IMR-90 (cell line): ENCODE measurements around the gene TSC2.
A peak's percentile ranks its signal among the peaks of the same experiment; 100 is the strongest.
"Not testable (repeated sequence)": the region's sequence is repeated elsewhere in the genome, so short reads cannot be mapped to it uniquely, and the experiment has no call there.

ENCODE experiments used
- FOS ChIP-seq: fragments of 150-350 bp; IDR thresholded peaks from 2 replicates; pipeline ENCODE4 v1.6.1; 2016; ENCODE audit warnings: low read depth, low read length
- MXI1 ChIP-seq: IDR thresholded peaks from 2 replicates; pipeline ENCODE4 v1.6.1; 2012; ENCODE audit warnings: low read depth, mild to moderate bottlenecking, low read length, moderate library complexity, borderline replicate concordance
- POLR2A ChIP-seq: IDR thresholded peaks from 2 replicates; pipeline ENCODE4 v1.6.1; 2012; ENCODE audit warnings: mild to moderate bottlenecking, low read depth, low read length
- RAD21 ChIP-seq: IDR thresholded peaks from 2 replicates; pipeline ENCODE4 v1.6.1; 2012; ENCODE audit warnings: low read length, improper control_type of control experiment
- RFX5 ChIP-seq: IDR thresholded peaks from 2 replicates; pipeline ENCODE4 v1.8.0; 2012; ENCODE audit warnings: low read depth, mild to moderate bottlenecking, low read length, moderate library complexity
- SMC3 ChIP-seq: fragments of 150-350 bp; IDR thresholded peaks from 2 replicates; pipeline ENCODE4 v1.6.1; 2016; ENCODE audit warnings: low read depth, mild to moderate bottlenecking, antibody characterized with exemption, low read length, moderate library complexity
- TF ChIP-seq, protein P1 (sequence below): conservative IDR thresholded peaks from 2 replicates; pipeline ENCODE4 v1.5.1; 2012; ENCODE audit warnings: mild to moderate bottlenecking, low read depth, low read length, improper control_type of control experiment
- TF ChIP-seq, protein P2 (sequence below): fragments of 150-350 bp; IDR thresholded peaks from 2 replicates; pipeline ENCODE4 v1.6.1; 2016; ENCODE audit warnings: low read depth, mild to moderate bottlenecking, low read length, moderate library complexity, borderline replicate concordance

DNA sequence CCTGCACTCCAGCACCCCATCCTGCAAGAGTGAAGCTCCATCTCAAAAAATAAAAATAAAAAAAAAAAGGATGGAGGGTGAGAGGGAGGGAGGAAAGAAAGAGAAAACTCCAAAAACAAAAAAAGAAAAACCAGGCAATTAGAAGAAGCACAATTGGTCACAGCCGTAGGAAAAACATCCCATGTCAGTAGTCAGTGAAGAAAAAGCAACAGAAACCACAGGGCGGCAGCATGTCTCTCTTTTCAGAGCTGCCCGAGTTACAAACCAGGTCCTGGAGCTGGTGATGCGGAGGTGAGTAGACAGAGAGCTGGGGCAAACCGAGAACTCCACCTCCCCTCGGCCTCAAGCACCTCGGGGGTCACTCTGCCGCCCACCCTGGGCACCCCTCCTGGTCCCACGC is 73.5 kb downstream of the TSC2 start:
- TF ChIP-seq RAD21 (peak; percentile 58), SMC3 (peak; percentile 53)
- TF ChIP-seq MXI1, POLR2A, FOS, RFX5: not testable (repeated sequence)
- TF ChIP-seq, protein P1, sequence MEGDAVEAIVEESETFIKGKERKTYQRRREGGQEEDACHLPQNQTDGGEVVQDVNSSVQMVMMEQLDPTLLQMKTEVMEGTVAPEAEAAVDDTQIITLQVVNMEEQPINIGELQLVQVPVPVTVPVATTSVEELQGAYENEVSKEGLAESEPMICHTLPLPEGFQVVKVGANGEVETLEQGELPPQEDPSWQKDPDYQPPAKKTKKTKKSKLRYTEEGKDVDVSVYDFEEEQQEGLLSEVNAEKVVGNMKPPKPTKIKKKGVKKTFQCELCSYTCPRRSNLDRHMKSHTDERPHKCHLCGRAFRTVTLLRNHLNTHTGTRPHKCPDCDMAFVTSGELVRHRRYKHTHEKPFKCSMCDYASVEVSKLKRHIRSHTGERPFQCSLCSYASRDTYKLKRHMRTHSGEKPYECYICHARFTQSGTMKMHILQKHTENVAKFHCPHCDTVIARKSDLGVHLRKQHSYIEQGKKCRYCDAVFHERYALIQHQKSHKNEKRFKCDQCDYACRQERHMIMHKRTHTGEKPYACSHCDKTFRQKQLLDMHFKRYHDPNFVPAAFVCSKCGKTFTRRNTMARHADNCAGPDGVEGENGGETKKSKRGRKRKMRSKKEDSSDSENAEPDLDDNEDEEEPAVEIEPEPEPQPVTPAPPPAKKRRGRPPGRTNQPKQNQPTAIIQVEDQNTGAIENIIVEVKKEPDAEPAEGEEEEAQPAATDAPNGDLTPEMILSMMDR, result peak; percentile 55
- TF ChIP-seq, protein P2, sequence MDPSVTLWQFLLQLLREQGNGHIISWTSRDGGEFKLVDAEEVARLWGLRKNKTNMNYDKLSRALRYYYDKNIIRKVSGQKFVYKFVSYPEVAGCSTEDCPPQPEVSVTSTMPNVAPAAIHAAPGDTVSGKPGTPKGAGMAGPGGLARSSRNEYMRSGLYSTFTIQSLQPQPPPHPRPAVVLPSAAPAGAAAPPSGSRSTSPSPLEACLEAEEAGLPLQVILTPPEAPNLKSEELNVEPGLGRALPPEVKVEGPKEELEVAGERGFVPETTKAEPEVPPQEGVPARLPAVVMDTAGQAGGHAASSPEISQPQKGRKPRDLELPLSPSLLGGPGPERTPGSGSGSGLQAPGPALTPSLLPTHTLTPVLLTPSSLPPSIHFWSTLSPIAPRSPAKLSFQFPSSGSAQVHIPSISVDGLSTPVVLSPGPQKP, result not testable (repeated sequence)
